ENCODE measurements around the gene PP2D1. TPM values are rescaled to one million over a fixed set of nuclear protein-coding genes. Genes with fewer than 3 reads are reported as not detected.
A peak's percentile ranks its signal among the peaks of the same experiment; 100 is the strongest.

PP2D1 gene
- total and polyA plus RNA-seq, 9 of the 15 experiments (the other 6 are each of a cell fraction or from before 2014, with no cell fraction given), result 0.07 to 0.10 TPM; not detected in 7

GRCh38 chr3:20039765-20040547 is 27.9 kb upstream of the PP2D1 start, which contains the start of gene KAT2B (continued):
- TF ChIP-seq CHD7 (IDR thresholded peaks at IDR 0.05; ENCODE audit: low read depth, low read length) (no peak), FOXO4 (CRISPR knock-in tag; IDR thresholded peaks at IDR 0.05) (no peak), EP300 (IDR thresholded peaks at IDR 0.05; ENCODE audit: low read length) (no peak), VEZF1 (CRISPR knock-in tag; IDR thresholded peaks at IDR 0.05) (peak; percentile 98), PCBP1 (IDR thresholded peaks at IDR 0.05; ENCODE audit: low read depth, low read length, poor library complexity, severe bottlenecking) (peak; percentile 99), NUFIP1 (IDR thresholded peaks at IDR 0.05; ENCODE audit: partially characterized antibody) (no peak), U2AF2 (optimal IDR thresholded peaks at IDR 0.05; ENCODE audit: low read depth, low read length) (no peak), DMBX1 (CRISPR knock-in tag; IDR thresholded peaks at IDR 0.05; ENCODE audit: borderline replicate concordance) (no peak)
- TF ChIP-seq, protein P1, sequence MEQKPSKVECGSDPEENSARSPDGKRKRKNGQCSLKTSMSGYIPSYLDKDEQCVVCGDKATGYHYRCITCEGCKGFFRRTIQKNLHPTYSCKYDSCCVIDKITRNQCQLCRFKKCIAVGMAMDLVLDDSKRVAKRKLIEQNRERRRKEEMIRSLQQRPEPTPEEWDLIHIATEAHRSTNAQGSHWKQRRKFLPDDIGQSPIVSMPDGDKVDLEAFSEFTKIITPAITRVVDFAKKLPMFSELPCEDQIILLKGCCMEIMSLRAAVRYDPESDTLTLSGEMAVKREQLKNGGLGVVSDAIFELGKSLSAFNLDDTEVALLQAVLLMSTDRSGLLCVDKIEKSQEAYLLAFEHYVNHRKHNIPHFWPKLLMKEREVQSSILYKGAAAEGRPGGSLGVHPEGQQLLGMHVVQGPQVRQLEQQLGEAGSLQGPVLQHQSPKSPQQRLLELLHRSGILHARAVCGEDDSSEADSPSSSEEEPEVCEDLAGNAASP (IDR thresholded peaks at IDR 0.05), result no peak
- TF ChIP-seq, protein P2, sequence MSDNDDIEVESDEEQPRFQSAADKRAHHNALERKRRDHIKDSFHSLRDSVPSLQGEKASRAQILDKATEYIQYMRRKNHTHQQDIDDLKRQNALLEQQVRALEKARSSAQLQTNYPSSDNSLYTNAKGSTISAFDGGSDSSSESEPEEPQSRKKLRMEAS (CRISPR knock-in tag; IDR thresholded peaks at IDR 0.05), result no peak

Measured in K562 (cell line).